Measurements from ENCODE around the gene TBCK. TPM values are rescaled to one million over a fixed set of nuclear protein-coding genes. Genes with fewer than 3 reads are reported as not detected.

TBCK gene
- total RNA-seq, 4 donors from 2014 or later: 46.5 to 55.3 (median 51.4) TPM

DNA sequence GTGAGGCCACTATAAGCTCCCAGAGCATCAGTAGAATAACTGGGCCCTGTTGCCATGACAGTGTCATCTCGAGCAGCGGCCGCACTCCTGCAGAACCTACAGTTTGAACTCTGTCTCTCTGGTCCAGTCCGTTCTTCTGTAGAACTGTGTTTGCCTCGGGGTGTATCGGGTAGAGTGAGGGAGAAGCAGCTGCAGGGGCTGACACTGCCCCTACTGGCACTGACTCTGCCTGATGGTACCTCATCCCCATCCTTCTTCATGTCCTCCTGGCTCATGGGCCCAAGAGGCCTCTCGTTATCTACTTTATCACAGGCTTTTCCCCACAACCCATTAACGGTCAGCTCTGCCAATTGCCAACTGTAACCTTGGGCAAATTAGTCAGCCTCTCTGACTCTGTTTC, 324.3 kb downstream of the TBCK start:
- no peaks in the 10 kb centered on the region for H3K9me3 ChIP-seq
- TF ChIP-seq POLR2A (IDR thresholded peaks at IDR 0.05): no peak
- TF ChIP-seq, protein P1, sequence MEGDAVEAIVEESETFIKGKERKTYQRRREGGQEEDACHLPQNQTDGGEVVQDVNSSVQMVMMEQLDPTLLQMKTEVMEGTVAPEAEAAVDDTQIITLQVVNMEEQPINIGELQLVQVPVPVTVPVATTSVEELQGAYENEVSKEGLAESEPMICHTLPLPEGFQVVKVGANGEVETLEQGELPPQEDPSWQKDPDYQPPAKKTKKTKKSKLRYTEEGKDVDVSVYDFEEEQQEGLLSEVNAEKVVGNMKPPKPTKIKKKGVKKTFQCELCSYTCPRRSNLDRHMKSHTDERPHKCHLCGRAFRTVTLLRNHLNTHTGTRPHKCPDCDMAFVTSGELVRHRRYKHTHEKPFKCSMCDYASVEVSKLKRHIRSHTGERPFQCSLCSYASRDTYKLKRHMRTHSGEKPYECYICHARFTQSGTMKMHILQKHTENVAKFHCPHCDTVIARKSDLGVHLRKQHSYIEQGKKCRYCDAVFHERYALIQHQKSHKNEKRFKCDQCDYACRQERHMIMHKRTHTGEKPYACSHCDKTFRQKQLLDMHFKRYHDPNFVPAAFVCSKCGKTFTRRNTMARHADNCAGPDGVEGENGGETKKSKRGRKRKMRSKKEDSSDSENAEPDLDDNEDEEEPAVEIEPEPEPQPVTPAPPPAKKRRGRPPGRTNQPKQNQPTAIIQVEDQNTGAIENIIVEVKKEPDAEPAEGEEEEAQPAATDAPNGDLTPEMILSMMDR (IDR thresholded peaks at IDR 0.05): no peak
- TF ChIP-seq EP300 (IDR thresholded peaks at IDR 0.05): no peak
- H3K27me3 ChIP-seq: no peaks in the 10 kb centered on the region
- no peaks in the 10 kb centered on the region for H3K36me3 ChIP-seq
- H3K4me3 ChIP-seq: no peak overlapping the region
- no peaks in the 10 kb centered on the region for H3K4me1 ChIP-seq
- no peak overlapping the region for H3K27ac ChIP-seq
- no peak for DNase-seq (ENCODE audit: low spot score in 2 of 2)
- 90 to 97% methylated on average over 8 of the region's 8 CpGs for WGBS, 2 donors

Other genes with a start within 250 kb of the TBCK start
- gene AIMP1, start 341 bp upstream of the TBCK start, total RNA-seq: 10 to 100 TPM; 19.3 to 26.7 (median 21.2) TPM
- gene GIMD1, start 52.6 kb upstream of the TBCK start, total RNA-seq: not detected